ENCODE measurements around the gene SHANK1.

DNA sequence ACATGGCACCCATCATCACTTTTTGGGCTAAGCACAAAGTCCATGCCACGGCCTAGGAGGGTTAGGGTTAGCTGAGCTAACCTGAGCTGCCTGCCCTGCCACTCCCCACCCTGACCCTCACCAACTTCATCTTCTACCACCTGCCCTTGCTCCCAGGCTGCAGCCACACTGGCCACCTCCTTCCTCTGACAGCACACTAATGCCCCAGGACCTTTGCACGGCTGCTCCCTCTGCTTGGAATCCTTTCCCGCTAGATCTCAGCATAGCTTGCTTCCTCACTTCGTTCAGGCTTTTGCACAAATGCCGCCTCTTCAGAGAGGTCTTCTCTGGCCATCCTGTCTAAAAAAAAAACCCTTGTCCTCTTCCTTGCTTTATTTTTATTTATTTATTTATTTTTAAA, 13.2 kb downstream of the SHANK1 start:
- TF ChIP-seq CTCF (IDR thresholded peaks at IDR 0.05) = no peak
- TF ChIP-seq POLR2A (IDR thresholded peaks at IDR 0.05) = no peak
